KBM-7 (cell line): ENCODE data around the gene KLRK1.
A peak's percentile ranks its signal among the peaks of the same experiment; 100 is the strongest.
"Not testable (repeated sequence)": the region's sequence is repeated elsewhere in the genome, so short reads cannot be mapped to it uniquely, and the experiment has no call there.

Source experiments
- DNase-seq: peaks from one replicate; pipeline ENCODE4 v3.0.0-alpha.2; 2015
- in situ Hi-C: fragments of 300-500 bp; cut with MboI; formaldehyde crosslinking; loops from 2 replicates; pipeline ENCODE4 v1.14.3; 2020; ENCODE audit warnings: low sequenced_read_pairs, low pct_unique_long_range_greater_than_20kb, mixed read lengths

The KLRK1 gene

DNA sequence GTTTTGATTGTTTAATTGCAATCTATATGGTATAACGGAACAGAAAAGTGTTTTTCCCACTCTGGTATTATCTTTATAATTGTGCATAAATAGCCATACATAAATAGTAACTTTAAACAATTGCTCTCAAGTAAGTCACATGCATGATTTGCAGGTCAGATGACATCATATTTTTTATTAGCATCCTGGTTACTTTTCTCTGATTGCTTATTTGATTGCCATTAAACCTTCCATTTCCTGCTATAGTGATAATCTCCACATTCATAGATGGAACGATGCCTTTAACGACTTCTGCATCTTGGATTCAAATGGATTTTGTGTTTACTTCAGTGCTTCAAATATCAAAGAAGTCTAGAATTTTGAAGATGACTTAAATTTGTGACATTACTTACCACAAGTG, 3.5 kb upstream of the KLRK1 start:
- in situ Hi-C loops: no loop called here
- DNase-seq: no peak

DNA sequence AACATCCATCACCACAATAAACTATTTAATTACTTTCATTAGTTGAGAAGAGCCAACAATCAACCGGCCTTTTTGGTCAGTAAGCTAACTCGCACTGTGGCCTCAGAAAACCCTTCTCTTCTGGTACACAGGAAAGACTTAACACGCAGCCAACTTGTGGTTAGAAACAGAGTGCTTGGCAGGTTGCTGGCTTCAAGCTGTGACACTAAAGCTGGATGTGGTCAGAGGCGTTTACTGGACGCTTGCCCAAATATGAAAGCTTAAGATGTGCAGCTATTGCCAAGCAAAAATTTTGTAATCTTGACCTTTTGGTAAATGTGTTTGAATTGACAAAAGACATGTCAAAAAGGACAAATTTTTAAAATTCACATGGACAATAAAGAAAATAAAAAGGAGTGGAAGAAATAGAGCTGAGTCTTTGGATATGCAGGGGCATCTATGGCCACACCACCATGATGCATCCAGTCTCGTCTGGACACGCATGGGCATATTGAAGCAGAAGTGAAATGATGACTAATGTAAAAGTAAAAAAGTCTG, 2.6 kb upstream of the KLRK1 start:
- DNase-seq: peak; percentile 70
- in situ Hi-C loops: no loop called here

GRCh38 chr12:10390991-10391390, 1.1 kb upstream of the KLRK1 start:
- in situ Hi-C loops, DNase-seq: not testable (repeated sequence)

DNA sequence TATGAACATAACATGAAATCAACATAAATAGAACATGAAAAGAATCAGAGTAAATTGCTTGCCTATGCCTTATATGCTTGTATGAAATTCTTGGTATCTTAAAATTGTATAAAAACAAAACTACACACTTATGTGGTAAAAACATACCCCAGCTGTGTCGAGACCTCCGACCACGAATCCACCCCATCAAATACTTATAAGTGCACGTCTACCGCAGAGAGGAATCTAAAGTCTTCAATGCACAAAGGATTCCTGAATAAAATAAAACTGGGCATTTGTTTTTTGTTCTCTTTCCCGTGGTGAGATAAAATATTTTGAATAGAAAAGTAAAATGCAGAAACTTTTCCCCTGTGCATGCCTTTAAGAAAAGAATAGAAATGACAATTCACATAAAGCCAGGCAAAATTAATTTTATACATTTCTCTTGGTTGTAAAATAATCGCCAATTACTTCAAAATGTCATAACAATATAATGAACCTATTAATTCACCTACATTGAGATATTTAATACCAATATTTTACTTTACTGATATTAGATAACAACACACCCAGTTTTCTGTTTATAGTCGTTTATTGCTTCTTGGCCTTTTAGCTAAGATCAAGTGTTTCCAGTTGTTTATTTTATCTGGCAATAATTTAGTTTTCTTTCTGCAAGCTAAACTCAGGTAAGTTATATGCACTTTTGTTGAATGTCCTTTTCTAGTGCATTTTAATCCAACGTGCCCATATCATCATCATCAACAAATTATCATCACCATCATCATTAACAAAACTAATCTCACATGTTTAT, 1.0 kb downstream of the KLRK1 start:
- in situ Hi-C loops: no loop called here
- no peak for DNase-seq

DNA sequence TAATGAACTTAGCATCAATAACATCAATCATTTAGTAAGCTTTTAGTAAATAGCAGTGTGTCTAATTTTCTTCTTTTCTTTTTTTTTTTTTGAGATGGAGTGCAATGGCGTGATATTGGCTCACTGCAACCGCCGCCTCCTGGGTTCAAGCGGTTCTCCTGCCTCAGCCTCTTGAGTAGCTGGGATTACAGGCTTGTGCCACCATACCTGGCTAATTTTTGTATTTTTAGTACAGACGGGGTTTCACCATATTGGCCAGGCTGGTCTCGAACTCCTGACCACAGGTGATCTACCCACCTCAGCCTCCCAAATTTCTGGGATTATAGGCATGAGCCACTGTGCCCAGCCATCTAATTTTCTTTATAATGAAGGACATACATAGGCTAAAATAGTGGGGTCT, 2.3 kb downstream of the KLRK1 start:
- DNase-seq, in situ Hi-C loops: not testable (repeated sequence)

DNA sequence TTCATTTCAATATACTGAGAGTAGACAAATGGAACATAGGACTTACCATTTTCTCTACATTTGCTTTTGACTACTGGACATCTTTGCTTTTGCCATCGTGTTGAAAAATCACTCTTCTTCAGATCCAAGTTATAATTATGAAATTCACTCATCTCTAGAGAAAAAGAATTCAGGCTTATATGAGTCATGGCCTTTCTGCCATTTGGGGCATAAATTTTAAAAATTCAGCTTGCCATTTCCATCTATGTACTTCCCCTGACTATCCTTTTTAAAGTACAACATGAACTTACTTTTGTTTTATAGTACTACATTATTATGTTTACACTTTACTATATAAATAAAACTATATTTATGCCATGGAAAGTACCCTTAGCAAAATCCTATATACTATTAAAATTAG, 3.0 kb downstream of the KLRK1 start:
- no peak for DNase-seq
- in situ Hi-C loops: no loop called here

DNA sequence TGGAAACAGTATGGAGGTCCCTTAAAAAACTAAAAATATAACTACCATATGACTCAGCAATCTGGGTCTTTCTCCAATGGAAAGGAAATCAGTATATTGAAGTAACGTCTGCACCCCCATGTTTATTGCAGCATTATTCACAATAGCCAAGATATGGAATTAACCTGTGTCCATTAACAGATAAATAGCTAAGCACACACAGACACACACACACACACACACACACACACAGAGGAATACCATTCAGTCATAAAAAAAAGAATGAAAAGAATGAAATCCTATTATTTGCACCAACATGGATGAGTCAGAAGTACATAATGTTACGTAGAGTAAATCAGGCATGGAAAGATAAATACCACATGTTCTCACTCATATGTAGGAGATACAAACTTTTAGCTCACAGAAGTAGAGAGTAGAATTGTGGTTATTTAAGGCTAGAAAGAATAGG, 4.7 kb downstream of the KLRK1 start:
- in situ Hi-C loops: no loop called here
- DNase-seq: no peak

- no peak for DNase-seq
- in situ Hi-C loops: no loop called here
These were observed 5.7 kb downstream of the KLRK1 start for GRCh38 chr12:10384191-10384590.

- in situ Hi-C loops: no loop called here
- DNase-seq: no peak
These were observed 7.8 kb downstream of the KLRK1 start for GRCh38 chr12:10381928-10382628.

DNA sequence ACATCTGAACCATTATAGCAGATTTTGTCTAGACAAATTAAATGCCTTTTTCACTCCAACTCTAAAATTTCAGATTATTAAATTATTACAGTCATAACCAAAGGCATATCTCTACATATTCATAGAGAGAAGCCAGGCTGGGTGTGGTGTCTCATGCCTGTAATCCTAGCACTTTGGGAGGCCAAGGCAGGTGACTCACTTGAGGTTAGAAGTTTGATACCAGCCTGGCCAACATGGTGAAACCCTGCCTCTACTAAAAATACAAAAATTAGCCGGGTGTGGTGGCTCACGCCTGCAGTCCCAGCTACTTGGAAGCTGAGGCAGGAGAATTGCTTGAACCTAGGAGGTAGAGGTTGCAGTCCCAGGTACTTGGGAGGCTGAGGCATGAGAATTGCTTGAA, 11.1 kb downstream of the KLRK1 start:
- in situ Hi-C loops, DNase-seq: not testable (repeated sequence)

GRCh38 chr12:10374624-10375018, 15.2 kb downstream of the KLRK1 start:
- DNase-seq: no peak
- in situ Hi-C loops: no loop called here

- DNase-seq: peak; percentile 30
- in situ Hi-C loops: no loop called here
These were observed 17.3 kb downstream of the KLRK1 start for GRCh38 chr12:10372559-10372958.

GRCh38 chr12:10371893-10372535, 17.8 kb downstream of the KLRK1 start:
- peak; percentile 43 for DNase-seq
- in situ Hi-C loops: not testable (repeated sequence)

GRCh38 chr12:10369557-10370415, 20.1 kb downstream of the KLRK1 start:
- DNase-seq: no peak
- in situ Hi-C loops: no loop called here

- in situ Hi-C loops: no loop called here
- no peak for DNase-seq
These were observed 21.4 kb downstream of the KLRK1 start for GRCh38 chr12:10368206-10369171.

- in situ Hi-C loops: not testable (repeated sequence)
These were observed 22.1 kb downstream of the KLRK1 start for GRCh38 chr12:10367714-10368113.

DNA sequence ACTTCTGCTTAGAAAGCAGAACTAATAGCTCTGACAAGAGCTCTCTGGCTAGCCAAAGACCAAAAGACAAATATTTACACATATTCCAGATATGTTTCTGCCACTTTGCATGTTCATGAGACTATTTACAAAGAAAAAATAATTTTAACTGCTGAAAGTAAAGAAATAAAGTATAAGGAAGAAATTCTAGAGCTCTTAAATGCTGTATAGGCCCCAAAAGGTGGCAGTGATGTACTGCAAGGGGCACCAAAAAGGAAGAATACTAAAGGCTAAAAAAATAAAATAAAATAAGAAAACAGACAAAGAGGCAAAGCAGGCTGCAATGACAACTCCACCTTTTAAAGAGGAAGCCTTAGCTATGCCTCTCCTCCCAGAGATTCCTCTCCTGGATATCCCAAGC, 23.0 kb downstream of the KLRK1 start:
- peak; percentile 60 for DNase-seq
- in situ Hi-C loops: no loop called here

More at GRCh38 chr12:10367714-10368113, 22.1 kb downstream of the KLRK1 start:
- not testable (repeated sequence) for DNase-seq
